GM10248 (cell line): ENCODE measurements around the gene VASH1.

Source experiments
- CTCF ChIA-PET: fragments of 300-600 bp; sonication (Branson Sonifier 250); formaldehyde crosslinking; extraction: SDS; loops from one replicate; lab custom pipeline; 2021; ENCODE audit warnings: antibody characterized with exemption; lab: Yijun Ruan, JAX
- POLR2A ChIA-PET: fragments of 350-650 bp; sonication (Branson Sonifier 250); formaldehyde crosslinking; extraction: SDS; loops from one replicate; lab custom pipeline; 2020; ENCODE audit warnings: antibody characterized with exemption; lab: Yijun Ruan, JAX
- DNase-seq: peaks from one replicate; pipeline ENCODE4 v3.0.0; 2012; ENCODE audit errors: extremely low spot score
- TF ChIP-seq, protein P1 (sequence below): IDR thresholded peaks from 2 replicates; pipeline ENCODE4 v1.5.1; 2012; ENCODE audit warnings: mild to moderate bottlenecking, low read depth; ENCODE audit errors: extremely low read depth, missing control alignments, control extremely low read depth

Gene VASH1

DNA sequence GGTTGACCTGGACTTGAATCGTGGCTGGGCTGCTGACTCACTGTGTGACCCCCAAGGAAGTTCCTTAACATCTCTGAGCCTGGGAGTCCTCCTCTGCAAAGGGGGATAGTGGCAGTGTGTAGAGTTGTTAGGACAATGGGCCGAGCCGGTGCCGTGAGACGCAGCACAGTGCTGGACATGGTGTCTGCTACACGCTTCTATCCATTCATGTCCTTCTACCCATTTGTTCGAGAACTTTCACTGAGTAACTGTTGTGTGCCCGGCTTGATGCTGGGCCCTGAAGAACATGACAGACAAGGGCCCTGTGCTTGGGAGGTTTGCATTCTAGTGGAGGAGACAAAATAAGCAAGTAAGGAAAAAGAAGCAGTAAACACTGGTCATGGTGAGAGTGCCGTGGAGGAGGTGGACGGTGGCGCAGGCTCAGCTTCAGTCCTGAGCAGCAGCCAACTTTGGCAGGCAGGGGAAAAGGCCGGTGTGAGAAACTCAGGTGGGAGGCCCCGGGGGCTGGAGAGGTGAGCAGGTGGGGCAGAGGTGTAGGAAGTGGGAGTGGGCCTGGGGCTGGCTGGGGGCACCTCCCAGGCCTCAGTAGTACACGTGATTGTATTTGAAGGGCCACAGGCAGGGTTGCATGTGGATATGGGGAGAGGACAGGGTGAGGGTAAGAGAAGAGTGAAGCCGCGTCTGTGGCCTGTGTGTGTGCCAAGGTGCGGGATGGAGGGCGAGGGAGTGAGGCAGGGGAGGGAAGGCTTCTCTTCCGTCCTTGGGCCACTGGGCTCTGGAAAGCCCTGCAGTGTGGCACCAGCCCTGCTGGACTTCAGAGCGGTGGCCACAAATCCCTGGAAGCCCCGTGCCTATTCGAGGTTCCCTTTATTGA is 13.8 kb downstream of the VASH1 start:
- DNase-seq: no peak
- TF ChIP-seq, protein P1, sequence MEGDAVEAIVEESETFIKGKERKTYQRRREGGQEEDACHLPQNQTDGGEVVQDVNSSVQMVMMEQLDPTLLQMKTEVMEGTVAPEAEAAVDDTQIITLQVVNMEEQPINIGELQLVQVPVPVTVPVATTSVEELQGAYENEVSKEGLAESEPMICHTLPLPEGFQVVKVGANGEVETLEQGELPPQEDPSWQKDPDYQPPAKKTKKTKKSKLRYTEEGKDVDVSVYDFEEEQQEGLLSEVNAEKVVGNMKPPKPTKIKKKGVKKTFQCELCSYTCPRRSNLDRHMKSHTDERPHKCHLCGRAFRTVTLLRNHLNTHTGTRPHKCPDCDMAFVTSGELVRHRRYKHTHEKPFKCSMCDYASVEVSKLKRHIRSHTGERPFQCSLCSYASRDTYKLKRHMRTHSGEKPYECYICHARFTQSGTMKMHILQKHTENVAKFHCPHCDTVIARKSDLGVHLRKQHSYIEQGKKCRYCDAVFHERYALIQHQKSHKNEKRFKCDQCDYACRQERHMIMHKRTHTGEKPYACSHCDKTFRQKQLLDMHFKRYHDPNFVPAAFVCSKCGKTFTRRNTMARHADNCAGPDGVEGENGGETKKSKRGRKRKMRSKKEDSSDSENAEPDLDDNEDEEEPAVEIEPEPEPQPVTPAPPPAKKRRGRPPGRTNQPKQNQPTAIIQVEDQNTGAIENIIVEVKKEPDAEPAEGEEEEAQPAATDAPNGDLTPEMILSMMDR: no peak
- POLR2A ChIA-PET: no interaction called here
- CTCF ChIA-PET: interaction anchor here (2.1 kb wide), 1 partner anchor 10 kb away, joined by 15 read pairs; no protein-coding TSS in a partner anchor

DNA sequence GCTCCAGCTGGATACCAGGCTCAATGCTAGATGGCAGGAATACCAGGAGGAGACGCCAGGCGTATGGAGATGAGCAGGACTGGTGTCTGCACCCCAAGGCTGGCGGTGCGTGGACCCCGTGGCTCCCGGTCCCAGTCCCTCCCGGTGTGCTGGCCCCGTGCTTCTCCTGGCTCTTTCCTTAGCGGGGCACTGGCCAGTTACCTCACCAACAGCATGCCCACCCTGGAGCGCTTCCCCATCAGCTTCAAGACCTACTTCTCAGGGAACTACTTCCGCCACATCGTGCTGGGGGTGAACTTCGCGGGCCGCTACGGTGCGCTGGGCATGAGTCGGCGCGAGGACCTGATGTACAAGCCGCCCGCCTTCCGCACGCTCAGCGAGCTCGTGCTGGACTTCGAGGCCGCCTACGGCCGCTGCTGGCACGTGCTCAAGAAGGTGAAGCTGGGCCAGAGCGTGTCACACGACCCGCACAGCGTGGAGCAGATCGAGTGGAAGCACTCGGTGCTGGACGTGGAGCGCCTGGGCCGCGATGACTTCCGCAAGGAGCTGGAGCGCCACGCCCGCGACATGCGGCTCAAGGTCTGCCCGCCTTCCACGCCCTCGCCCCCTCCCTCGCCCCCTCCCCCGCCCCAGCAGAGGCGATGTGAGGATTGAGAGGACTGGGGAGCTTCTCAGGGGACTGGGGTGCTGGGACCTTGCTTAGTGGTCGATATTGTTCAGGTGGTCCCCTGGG is 14.6 kb downstream of the VASH1 start:
- TF ChIP-seq, protein P1: no peak
- CTCF ChIA-PET: interaction anchor here (2.1 kb wide), 1 partner anchor 9 kb away, joined by 15 read pairs; no protein-coding TSS in a partner anchor
- DNase-seq: no peak
- POLR2A ChIA-PET: no interaction called here

DNA sequence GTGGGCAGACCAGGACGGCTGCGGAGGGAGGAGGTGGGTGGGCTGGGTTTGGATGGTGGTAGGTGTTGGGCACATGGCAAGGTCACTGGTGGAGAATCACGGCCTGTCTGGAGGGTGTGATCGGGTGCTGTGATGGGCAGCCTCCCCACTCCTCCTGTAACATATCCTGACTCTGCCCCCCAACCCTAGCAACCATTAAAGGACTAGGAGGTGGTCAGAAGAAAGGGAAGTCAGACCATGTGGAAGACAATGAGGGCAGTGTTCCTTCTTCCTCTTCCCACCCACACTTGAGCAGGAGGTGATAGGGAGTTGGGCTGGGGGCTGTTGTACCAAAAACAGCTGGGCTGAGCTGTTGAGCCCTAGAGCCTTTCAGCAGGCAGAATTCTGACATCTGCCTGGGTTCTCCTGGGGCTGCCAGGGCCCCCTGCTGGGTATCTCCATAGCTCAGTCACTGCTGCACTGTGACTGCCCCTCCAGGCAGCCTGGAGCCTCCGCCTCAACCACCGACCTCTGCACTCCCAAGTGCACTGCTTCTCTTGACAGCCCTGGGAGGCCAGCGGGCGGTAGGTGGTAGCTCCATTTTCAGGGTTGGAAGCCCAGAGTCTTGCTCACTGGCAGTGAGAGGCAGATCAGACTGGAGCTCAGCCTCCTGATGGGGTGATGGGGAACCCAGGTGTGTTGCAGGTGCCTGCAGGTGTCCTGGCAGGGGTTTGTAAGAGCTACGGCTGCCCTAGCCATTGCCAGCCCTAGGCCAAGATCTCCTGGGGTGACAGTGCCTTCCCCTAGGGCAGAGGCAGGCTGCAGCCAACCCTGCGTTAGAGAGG is 15.4 kb downstream of the VASH1 start:
- no peak for DNase-seq
- ChIA-PET POLR2A (interaction anchor here (0.5 kb wide), 1 partner anchor 252 kb away, joined by 5 read pairs; no protein-coding TSS in a partner anchor), CTCF (interaction anchor here (1.0 to 2.1 kb wide), 2 partner anchors 8 to 66 kb away, joined by 3 to 15 read pairs; no protein-coding TSS in a partner anchor)
- TF ChIP-seq, protein P1: no peak

DNA sequence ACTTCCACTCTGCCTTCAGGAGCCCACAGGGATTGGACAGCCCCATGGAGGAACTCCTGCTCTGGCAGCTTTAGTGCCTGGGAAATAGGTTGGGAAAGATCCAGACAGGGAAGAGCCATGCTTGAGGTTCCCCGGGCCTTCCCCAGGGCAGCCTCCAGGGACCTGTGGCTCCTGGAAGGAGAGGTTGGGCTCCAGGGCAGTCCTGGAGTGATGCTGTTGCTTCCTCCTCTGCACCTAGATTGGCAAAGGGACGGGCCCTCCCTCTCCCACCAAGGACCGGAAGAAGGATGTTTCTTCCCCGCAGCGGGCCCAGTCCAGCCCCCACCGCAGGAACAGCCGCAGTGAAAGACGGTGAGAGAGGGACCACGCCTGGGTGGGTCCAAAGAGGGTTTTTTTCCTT is 16.5 kb downstream of the VASH1 start:
- no peak for DNase-seq
- CTCF ChIA-PET: interaction anchor here (1.0 kb wide), 1 partner anchor 68 kb away, joined by 3 read pairs; no protein-coding TSS in a partner anchor
- TF ChIP-seq, protein P1: no peak
- POLR2A ChIA-PET: no interaction called here

DNA sequence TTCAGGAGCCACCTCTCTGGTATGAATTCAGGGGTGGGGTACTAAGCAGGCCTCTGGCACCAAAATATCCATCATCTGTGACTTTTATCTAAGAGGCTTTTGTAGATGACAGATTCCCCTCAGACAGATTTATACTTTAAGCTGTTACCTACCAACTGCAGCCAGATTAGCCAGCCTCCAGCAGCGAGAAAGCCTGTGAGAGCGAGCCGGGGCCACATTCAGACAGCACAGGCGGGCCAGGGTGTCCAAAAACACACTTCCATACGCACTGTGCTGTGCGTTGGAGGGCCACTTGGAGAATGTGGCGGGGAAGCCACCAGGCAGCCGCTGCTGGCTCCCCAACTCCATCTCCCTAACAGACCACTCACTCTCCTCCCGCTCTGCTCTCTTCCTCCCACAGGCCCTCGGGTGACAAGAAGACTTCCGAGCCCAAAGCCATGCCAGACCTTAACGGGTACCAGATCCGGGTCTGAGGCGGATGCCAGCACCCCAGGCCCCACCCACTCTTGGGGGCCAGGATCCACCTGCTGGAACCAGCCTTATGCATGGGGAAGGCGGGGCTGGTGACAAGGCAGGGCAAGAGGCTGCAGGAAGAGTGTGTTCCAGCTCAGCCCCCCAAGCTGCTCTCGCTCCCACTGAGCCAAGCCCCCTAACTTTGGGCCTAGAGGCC is 17.4 kb downstream of the VASH1 start:
- ChIA-PET CTCF (interaction anchor here (2.1 to 10.4 kb wide), 2 partner anchors 10 to 68 kb away, joined by 7 to 106 read pairs; no protein-coding TSS in a partner anchor), POLR2A (no interaction called here)
- TF ChIP-seq, protein P1: no peak
- DNase-seq: no peak
